CD1c-positive myeloid dendritic cell (primary cell): Measurements from ENCODE around the gene HIF1AN.

Experiments
- DNase-seq: peaks from one replicate; pipeline ENCODE4 v3.0.0-alpha.2; 2016; ENCODE audit errors: extremely low spot score

Gene HIF1AN

DNA sequence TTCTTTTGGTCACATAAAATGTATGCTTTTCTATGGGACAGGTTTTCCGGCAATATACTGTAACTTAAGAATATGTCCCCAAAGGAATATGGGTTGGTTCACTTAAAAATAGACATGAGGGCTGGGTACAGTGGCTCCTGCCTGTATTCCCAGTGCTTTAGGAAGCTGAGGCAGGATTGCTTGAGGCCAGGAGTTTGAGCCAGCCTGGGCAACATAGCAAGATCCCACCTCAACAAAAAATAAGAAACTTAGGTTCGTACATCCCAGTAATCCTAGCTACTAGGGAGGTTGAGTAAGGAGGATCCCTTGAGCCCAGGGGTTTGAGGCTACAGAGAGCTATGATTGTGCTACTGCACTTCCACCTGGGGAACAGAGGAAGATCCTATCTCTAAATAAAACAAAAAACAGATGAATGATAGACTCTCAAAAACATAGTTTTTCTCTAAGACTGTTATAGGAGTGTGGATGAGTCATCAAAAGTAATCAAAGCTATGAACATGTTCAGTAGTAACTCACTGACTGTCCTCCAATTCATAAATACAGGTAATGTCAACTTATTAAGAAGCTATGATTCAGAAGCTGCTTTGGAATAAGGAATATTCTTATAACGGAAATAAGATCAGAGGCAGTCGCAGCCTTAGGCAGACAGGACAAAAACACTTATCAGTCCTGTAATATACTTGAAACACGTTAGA lies 13.5 kb upstream of the HIF1AN start:
- no peak for DNase-seq

DNA sequence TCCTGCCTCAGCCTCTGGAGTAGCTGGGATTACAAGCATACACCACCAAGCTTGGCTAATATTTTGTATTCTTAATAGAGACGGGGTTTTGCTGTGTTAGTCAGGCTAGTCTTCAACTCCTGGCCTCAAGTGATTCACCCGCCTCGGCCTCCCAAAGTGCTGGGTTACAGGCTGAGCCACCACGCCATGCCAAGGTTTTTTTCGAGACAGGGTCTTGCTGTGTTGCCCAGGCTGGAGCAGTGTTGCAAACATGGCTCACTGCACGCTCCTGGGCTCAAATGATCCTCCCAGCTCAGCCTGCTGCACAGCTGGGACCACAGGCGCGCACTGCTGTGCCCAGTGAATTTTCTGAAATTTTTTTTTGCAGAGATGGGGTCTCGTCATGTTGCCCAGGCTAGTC lies 12.8 kb upstream of the HIF1AN start:
- no peak for DNase-seq

DNA sequence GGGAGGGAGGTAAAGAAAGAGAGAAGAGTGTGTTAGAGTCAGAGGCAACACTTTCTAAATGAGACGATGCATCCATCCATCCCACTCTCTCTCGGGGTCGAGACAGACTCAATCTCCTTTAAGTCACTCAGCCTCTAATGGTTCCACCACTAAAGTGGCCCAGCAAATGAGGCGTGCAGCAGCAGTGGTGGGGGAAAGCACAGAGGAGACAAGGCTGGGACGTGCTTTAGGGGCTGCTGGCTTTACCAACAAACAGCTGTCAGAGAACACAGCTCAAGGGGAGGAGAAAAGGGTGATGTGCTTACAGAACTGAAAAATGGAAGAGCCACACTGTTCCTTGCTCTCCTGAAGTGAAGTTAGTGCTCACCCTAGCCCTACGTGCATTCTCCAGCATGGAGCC lies 11.5 kb upstream of the HIF1AN start:
- no peak for DNase-seq

DNA sequence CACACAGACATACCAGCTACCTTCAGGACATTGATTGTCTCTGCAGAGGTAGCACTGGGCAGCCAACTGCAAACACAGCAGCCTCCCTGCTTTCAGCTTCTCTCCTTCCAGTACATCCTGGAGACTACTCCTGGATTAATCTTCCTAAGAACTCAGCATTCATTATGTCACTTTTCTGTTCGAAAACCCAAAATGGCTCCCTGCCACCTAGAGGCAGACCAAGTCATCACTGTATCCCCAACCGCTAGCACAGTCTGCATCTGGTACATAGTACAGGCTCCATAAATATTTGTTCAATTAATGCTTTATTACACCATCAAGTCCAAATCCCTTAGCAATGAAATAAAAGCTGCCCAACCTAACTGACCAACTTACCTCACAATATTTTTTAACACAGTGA lies 11.1 kb upstream of the HIF1AN start:
- DNase-seq = no peak

GRCh38 chr10:100528123-100528886 lies 7.4 kb upstream of the HIF1AN start:
- DNase-seq = no peak

- no peak for DNase-seq
Observed at GRCh38 chr10:100528921-100529474, 6.7 kb upstream of the HIF1AN start.

DNA sequence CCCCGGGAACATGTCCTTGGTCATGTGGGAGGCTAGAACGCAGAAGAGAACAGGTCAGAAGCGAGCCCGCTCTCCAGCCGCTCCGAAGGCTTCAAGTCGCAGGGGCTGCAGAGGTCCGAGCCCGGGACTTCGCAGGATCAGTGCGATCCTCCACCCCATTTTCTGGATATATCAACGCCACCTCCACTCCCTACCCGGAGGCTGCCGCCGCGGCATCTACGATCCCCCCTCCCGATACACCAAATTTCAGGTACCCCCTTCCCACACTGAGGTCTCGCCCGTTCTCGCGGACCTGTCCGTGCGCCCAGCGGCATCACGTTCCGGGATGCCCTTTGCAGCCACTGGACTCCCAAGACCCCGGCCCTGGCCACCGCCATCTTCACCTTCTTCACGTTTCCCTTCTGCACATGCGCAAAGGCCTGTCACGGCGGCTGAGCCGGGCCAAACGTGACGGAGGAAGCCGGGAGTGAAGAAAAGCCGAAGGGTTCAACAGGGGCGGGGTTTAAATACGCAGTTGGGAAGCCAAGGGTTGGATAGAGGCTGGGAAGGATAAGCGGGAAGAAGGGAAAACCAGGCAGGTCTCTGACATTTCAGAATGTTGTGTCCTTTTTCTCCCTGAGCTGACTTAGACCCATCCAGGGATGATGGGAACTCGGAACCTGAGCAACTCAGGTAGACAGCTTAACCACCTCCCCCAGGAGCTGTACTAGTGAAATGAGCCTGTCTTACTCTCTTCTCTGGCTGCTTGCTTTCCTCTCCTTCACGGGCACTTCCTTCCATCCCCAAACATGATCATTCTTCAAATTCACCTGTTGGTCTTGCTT lies 6.1 kb upstream of the HIF1AN start, which contains the start of gene NDUFB8:
NDUFB8 (minus strand) TSS at position 397 of the 824 bp plus-strand sequence; CDS start at position 377, 20 bp downstream.
- peak; percentile 90 for DNase-seq

DNA sequence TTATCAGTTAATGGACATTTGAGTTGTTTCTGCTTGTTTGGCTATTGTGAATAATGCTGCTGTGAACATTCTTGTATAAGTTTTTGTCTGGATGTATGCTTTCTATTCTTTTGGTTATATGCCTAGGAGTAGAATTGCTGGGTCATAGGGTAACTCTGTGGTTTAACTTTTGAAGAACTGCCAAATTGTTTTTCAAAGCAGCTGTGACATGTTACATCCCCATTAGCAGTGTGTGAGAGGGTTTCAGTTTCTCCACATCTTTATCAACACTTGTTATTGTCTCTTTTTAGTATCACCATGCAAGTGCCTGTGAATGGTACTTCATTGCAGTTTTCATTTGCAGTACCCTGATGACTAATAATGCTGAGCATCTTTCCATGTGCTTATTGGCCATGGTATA lies 4.0 kb upstream of the HIF1AN start:
- no peak for DNase-seq

- no peak for DNase-seq
Observed at GRCh38 chr10:100534726-100535125, 1.0 kb upstream of the HIF1AN start.

DNA sequence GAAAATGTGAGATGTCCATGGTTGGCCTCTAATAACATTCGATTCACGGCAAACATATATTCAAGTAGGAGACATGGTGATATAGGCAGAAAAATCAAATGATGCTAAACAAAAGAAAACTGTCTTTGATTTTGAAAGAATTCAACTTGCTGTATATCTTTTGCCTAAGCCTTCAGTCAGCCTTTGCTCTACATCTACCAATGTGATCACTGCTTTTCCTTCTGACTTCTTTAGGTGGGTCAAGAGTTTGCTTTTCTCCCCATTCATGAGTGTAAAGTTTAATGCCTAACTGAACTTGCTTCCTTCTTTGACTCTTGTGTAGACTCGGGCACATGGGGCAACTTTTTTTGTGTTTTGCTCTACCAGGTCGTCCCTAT lies 417 bp upstream of the HIF1AN start:
- no peak for DNase-seq

DNA sequence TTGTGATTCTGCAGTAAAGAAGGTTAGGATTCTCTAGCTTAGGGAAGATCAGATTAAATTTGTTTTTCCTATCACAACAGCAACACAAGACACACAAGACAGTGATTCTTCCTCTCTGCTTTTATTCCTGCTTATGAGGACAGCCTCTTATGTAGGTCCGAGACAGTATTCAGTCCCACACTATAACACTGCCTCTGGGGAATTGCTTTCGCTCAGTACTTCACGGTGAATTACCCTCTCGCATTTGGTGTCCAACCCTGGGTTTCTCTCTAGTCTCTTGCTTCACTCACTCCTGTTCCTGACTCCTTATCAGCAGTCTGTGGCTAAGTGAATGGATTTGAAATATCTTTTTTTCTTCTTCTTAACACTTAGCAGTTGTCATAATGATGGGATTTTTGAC lies 1.7 kb downstream of the HIF1AN start:
- no peak for DNase-seq

DNA sequence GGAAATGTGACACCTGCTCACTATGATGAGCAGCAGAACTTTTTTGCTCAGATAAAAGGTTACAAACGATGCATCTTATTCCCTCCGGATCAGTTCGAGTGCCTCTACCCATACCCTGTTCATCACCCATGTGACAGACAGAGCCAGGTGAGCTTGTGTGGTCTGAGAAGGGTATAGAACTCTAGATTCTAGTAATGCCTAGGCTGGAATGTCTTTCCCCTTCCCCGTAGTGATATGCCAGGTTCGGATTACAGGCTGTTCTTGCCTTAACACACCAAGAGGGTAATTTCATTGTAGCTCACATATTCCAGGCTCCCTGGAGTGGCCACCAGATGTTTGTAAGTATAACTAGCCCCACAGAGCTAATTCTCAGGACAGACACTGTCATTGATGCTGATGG lies 9.2 kb downstream of the HIF1AN start:
- no peak for DNase-seq

GRCh38 chr10:100551196-100551595 lies 15.5 kb downstream of the HIF1AN start:
- peak; percentile 71 for DNase-seq

DNA sequence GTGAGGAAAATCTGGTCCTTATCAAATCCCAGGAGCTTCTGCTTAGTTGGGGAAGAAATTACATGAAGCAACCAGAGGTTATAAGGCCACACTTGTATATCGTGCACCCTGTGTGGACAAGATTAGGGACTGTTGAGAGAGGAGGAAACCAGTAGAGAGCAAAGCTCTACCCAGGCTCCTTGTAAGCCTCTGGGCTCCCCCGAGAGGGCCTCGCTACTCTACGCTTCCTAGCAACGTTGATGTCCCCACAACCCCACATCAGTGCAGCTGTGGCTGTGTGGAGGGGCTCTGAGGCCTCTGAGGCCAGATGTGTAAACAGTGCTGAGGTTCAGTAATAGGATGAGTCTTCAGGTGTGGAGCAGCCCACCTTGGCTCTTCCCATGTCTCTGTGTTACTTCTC lies 16.0 kb downstream of the HIF1AN start:
- DNase-seq = no peak

DNA sequence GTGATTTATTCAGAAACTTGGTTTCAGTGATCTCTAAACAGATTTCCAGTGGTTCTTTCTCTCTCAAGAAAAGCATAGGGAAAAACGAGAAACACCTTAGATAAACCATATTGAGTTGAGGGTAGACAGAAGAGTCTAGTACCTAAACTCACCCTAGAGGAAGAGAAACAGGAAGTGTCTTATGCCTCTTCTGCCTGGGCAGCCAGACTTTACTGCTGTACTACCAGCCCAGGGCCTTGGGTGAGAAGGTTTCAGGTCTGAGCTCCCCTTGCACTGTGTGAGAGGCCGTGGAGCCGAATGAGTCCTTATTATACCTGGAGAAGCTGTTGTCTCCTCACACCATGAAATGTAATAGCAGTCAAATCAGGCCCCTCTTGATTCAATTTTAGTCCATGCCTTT lies 18.2 kb downstream of the HIF1AN start:
- DNase-seq = no peak

GRCh38 chr10:100554902-100555301 lies 19.2 kb downstream of the HIF1AN start:
- no peak for DNase-seq

DNA sequence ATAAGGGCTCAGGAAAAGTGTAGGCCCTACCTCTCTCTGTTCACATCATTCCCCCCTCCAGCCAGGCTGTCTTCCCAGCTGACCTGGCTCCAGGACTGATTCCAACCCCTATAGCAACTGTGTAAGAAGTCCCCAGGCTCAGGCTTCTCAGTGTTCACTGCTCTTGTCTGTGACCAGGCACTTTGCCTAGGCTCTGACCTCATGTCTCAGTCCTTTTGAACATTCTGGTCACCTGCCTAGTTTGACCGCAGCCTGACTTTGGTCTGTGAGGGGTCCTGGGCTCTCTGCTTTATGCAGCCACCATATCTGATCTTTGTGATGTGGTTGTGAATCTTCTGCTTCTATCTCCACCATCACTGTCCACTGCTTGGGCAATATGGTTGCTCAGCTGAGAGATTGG lies 24.5 kb downstream of the HIF1AN start:
- DNase-seq = no peak

- no peak for DNase-seq
Observed at GRCh38 chr10:100561005-100561404, 25.3 kb downstream of the HIF1AN start.

DNA sequence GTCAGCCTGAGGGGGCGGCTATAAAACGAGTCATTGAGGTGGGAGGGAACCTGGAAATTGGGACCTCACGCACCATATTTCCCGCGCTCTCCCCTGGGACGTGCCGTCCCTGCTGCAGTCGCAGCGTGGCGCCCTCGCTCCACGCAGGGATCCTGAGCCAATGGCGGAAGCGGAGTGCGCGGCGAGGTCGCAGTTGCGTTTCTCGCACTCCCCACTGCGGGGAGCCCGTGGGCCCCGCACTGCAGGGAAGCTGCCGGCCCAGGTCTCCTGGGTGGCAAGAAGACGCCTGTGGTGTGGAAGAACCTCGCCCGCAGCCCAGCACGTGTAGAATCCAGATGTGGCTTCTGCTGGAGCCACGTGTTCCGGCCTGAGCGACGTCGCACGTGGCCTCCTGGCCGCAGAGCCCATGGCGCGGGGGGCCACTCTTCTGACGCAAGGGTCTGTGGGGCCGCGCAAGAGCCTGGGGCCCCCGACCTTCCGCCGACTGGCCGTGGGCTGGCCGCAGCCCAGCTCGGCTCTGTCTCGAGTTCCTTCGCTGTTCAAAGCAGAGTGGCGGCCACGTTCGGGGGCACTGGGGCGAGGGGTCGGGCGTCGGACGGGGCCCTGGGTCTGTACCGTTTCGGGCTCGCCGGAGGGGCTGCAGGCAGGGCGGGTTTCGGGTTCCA lies 26.4 kb downstream of the HIF1AN start:
- peak; percentile 90 for DNase-seq

- no peak for DNase-seq
Observed at GRCh38 chr10:100565206-100565985, 29.7 kb downstream of the HIF1AN start.

- DNase-seq = no peak
Observed at GRCh38 chr10:100566561-100566960, 30.8 kb downstream of the HIF1AN start.
